NCI-H524 (cell line): ENCODE data around the gene CDK14.
A peak's percentile ranks its signal among the peaks of the same experiment; 100 is the strongest.
"Not testable (repeated sequence)": the region's sequence is repeated elsewhere in the genome, so short reads cannot be mapped to it uniquely, and the experiment has no call there.

Source experiments
- DNase-seq, 2 experiments: peaks; one replicate each; lab custom pipeline; 2025; lab: John Stamatoyannopoulos, UW

The CDK14 gene

GRCh38 chr7:90629297-90629918, 33.3 kb downstream of the CDK14 start:
- DNase-seq = peak; percentile 31 to 64

DNA sequence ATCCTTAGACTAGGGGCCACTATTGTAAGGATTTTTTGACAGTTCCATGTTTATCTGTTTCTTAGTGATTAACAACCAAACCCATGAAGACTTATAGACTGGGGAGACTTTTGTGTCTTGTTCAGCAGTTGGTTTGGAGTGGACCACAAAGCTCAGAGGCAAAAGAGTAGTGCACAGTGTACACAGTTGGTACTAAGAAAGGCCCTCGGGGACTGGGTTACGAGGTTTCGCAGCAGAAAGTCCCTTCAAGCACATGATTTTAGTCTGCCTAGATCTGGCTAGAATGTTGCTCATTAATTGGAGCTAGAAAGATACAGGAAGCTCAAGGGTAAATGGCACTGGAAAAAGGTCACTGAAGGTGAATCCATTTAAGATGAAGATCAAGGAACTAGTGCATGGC, 35.4 kb downstream of the CDK14 start:
- DNase-seq = no peak

DNA sequence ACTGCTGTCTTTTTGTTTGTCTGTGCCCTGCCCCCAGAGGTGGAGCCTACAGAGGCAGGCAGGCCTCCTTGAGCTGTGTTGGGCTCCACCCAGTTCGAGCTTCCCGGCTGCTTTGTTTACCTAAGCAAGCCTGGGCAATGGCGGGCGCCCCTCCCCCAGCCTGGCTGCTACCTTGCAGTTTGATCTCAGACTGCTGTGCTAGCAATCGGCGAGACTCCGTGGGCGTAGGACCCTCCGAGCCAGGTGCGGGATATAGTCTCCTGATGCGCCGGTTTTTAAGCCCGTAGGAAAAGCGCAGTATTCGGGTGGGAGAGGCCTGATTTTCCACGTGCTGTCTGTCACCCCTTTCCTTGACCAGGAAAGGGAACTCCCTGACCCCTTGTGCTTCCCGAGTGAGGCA, 43.6 kb downstream of the CDK14 start:
- not testable (repeated sequence) for DNase-seq

DNA sequence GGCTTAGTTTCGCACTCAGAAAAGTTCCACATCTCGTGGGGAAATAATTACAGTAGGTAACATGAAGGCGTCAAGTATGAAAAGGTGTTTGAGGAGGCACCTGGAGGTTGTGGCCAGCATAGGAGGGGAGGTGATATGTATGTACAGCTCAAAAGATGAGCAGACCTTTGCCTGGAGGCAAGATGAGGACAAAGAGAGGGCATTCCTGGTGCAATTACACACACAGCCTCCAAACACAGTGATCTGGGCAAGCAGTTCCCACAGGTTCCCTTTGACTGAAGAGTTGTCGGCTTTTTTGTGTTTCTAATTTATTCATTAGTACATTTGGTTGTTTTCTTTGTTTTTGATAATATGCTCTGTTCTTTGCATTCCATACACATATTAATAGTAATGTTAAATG, 46.9 kb downstream of the CDK14 start:
- no peak for DNase-seq

DNA sequence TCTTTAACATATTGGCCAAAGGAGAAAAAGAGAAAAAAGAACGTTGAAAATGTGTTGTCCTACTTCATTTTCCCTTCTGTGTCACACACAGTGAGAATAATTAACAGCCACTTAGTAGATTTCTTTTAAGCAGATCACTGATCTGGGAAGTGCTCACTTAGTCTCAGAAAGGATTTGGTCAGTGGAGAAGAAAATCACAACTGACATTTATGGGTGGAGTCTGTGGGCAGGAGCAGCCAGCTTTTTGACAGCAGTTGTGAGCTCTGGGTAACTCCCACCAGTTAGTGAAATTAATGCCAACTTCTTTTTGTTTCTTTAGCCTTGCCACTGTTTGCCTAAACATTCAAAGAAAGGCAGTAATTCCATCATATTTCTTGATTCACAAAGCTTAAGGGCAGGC, 49.7 kb downstream of the CDK14 start:
- DNase-seq = no peak

DNA sequence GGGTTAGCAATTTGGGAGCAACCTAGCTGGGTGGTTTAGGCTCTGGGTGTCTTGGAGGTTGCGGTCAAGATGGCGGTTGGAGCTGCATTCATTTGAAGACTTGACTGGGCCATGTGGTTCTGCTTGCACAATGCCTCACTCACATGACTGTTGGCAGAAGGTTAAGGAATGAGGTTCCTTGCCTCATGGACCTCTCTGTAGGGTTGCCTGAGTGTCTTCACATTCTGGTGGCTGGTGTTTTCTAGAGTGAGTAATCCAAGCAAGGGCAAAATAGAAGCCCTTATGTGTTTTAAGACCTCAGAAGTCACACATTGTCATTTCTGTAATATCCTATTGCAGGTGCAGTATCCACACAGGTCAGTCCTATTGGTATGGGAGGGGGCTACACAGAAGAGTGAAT, 52.0 kb downstream of the CDK14 start:
- no peak for DNase-seq

DNA sequence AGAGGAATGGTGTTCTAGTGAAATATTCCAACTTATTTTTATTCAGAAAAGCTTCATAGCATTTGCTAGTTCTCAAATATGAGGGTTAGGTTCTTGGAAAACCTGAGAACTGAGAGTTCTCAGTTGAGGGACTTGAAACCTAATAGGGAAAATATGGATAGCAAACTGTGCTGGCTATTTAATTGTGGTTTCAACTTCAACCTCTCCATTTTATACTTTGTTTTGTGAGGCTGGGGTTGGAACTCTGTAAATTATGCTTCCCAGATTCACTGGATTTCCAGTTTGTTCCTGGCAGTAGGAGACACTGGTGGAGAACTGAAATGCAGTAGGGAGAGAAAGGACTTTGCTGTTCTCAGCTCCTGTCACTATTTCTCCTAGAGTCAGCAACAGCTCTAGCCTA, 52.7 kb downstream of the CDK14 start:
- DNase-seq = no peak

DNA sequence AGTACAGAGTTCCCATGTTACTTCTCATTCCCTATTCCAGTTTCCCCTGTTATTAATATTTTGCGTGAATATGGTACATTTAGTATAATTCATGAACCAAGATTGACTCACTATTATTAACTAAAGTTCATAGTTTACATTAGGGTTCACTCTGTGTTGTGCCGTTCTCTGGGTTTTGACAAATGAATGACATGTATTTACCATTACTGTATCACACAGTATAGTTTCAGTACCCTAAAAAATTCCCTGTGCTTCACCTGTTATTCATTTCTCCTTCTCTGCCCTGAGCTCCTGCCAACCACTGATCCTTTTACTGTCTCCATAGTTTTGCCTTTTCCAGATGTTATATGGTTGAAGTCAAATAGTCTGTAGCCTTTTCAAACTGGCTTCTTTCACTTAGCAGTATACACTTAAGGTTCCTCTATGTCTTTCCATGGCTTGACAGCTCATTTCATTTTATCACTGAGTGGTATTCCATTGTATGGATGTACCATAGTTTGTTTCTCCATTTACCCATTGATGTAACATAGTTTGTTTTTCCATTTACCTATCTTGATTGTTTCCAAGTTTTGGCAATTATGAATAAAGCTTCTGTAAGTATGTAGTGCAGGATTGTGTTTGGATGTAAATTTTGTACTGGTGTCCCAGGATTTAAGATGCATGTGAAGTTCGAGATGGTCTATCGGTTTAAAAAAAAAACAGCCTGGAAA, 58.8 kb downstream of the CDK14 start:
- no peak for DNase-seq

DNA sequence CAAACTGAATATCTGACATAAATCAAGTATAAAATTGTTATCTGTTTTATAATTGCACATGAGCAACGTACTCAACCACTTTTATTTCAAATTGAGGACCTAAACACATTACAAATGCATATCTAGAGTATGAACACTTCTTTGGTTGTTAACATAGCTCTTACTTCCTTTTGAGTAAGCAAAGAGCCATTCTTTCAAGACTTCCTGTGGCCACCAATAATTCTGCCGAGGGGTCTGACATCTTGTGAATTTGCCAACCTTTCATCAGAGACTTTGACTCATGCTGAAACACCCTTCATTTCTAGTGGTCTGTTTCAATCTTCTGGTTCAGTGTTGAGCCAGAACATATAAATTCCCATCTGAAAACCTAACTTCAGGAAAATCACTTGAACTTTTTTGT, 59.4 kb downstream of the CDK14 start:
- no peak for DNase-seq

DNA sequence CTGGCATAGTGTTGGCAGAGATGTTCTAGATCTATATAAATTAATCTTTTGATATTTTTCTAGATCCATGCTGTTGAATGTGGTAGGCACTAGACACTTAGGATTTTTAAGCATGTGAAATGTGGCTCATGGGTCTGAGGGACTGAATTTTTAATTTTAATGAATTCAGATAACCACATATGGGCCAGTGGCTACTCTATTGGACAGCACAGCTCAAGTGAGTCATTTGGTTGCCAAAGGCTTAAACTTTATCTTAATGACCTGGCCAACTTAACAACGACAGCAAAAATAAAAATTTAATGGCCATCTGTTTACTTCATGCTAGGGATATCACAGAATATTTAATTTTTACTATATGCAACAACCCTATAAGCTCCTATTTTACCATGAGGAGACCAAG, 61.4 kb downstream of the CDK14 start:
- DNase-seq = no peak

GRCh38 chr7:90660100-90660499, 64.0 kb downstream of the CDK14 start:
- DNase-seq = no peak

DNA sequence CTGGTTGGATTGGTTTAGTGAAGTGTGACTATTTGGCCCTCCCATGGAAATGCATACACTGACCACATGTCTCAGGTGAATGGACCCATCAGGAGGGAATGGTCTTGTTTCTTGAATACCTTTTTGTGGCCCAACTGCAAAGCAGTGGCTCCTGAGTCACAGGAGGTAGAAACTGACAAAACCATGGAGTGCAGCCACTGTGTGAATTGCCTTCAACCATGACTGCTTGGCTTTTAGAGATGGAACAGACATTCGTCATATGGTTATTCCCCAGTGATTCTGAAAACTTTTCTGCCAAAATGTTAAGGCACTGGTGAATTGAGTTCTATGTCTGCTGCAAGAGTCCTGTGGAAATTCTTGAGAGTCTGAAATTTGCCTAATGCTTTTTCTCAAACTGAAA, 64.7 kb downstream of the CDK14 start:
- DNase-seq = no peak

GRCh38 chr7:90661290-90662151, 65.4 kb downstream of the CDK14 start:
- no peak for DNase-seq

- no peak for DNase-seq
These were observed 67.1 kb downstream of the CDK14 start for GRCh38 chr7:90663176-90663575.

DNA sequence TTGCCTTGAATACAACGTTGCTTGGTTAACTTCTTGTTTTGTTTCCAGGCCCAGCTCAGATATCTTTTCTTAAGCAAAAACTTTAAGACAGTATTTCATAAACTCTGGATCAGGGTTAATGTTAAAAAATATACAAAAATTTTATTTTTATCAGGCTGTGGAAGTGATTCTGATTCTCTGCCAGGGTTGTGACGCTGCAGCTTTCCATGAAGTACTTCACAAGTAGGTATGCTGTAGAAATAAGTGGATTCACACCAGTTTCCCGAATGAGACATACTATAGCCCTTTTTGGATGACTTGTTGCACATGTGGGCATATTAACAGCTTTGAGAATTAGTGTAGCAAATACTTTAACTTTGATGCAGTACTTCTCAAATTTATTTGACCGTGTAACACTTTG, 70.1 kb downstream of the CDK14 start:
- no peak for DNase-seq

DNA sequence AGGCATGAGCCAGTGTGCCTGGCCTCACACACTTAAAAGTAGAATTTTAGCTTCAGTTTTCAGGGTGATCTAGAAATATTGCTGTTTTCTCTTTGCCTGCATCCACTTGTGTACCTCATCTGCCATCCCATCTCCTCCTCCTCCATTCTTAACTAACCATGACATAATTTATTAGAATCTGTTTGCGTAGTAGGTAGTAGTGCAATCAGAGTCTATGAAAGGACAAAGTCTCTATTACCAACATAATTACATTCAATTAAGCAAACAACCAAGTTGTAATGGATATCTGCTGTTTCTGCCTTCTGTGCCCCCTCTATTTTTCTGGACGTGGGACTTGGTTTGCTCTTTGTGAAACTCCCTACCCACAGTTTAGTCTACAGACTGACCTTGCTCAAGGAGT, 72.9 kb downstream of the CDK14 start:
- DNase-seq = no peak

- no peak for DNase-seq
These were observed 73.4 kb downstream of the CDK14 start for GRCh38 chr7:90669492-90669891.

DNA sequence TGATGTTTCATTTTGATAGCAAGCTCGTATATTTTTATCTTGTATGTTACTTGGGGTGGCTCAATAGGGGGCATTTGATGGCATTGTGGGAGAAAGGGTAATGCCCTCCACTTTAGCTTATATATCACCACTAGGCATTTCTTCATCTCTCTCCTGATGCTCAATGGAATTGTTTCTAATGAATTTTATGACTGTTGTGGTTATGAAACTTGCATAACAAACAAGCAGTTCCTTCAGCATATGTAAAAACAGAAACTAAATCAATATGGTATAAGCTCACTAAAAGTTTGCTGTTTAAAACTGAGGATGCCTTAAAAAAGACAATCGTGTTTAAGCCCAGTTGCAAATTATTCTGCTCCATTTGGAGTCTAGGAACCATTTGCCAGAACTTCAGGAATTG, 75.5 kb downstream of the CDK14 start:
- no peak for DNase-seq

- DNase-seq = no peak
These were observed 76.1 kb downstream of the CDK14 start for GRCh38 chr7:90672210-90672609.

- DNase-seq = no peak
These were observed 78.5 kb downstream of the CDK14 start for GRCh38 chr7:90674625-90675024.

DNA sequence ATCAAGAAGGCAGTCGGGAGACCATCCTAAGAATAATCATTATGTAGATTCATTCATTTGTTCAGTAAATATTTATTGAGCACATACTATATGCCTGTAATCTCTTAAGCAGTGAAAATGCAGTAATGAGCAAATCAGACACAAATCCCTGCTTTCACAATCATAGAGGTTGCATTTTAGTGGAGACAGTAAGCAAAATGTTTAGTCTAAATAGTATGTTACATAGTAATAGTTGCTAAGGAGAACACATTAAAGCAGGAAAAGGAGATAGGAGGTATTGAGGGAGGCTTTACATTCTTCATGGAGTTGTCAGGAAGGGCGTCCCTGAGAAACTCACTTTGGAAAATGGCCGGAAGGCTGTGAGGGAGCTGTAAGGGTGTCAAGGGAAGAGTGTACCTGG, 79.9 kb downstream of the CDK14 start:
- DNase-seq = no peak

GRCh38 chr7:90677486-90678404, 81.6 kb downstream of the CDK14 start:
- no peak for DNase-seq
